DND-41 (cell line): Measurements from ENCODE around the gene RYR2.

ENCODE experiments used
- CTCF ChIP-seq: IDR thresholded peaks from 2 replicates; pipeline ENCODE4 v1.5.1; 2012; ENCODE audit warnings: borderline replicate concordance, low read length, moderate library complexity, mild to moderate bottlenecking; ENCODE audit not compliant: poor library complexity, severe bottlenecking; ENCODE audit errors: extremely low read depth
- EZH2 ChIP-seq: IDR thresholded peaks from 3 replicates; pipeline ENCODE4 v1.6.1; 2012; ENCODE audit warnings: borderline replicate concordance, low read depth, mild to moderate bottlenecking, moderate library complexity, low read length, inconsistent platforms; ENCODE audit not compliant: severe bottlenecking

GRCh38 chr1:237562242-237562823, 520.3 kb downstream of the RYR2 start:
- peak; percentile 77 for TF ChIP-seq CTCF
- TF ChIP-seq EZH2: no peak
